Measurements from ENCODE around the gene MBNL1. TPM values are rescaled to one million over a fixed set of nuclear protein-coding genes. Genes with fewer than 3 reads are reported as not detected.

Gene MBNL1
- polyA plus RNA-seq, 3 donors, result 190 to 204 (median 191) TPM

GRCh38 chr3:152327203-152327602, 58.5 kb downstream of the MBNL1 start:
- no CpG with 5 or more reads among the region's 2 CpGs for WGBS (ENCODE audit: insufficient coverage)
- H3K27ac Mint-ChIP-seq, result peak overlapping the region in 6 of 7 donors; percentile 59 to 91 (median 72)

GRCh38 chr3:152328841-152329240, 60.1 kb downstream of the MBNL1 start:
- Histone ChIP-seq H3K79me2 (ENCODE audit: insufficient read depth, low read length) (peaks cover 100% of the 10 kb centered on the region), H3K9ac (ENCODE audit: insufficient read depth, low read length, poor library complexity, severe bottlenecking) (no peak overlapping the region), H3K4me2 (replicated peaks; ENCODE audit: extremely low read depth, low read length, poor library complexity, severe bottlenecking) (peak overlapping the region; percentile 50), H3K4me3 (replicated peaks in 1 of 3; ENCODE audit: low read depth in 2 of 3, low read length in 3 of 3) (peak overlapping the region in 2 of 3 experiments; percentile 3 to 45), H3K4me1 (ENCODE audit: control insufficient read depth in 1 of 2, insufficient read depth in 2 of 2, low read length in 2 of 2) (peaks cover 24 to 64% of the 10 kb centered on the region in 2 donors), H4K20me1 (ENCODE audit: insufficient read depth, low read length) (peaks cover 97% of the 10 kb centered on the region), H2AFZ (ENCODE audit: insufficient read depth, low read depth, low read length, poor library complexity, severe bottlenecking) (no peak overlapping the region), H3K27me3 (ENCODE audit: control insufficient read depth in 2 of 2, insufficient read depth in 2 of 2, low read length in 2 of 2) (no peaks in the 10 kb centered on the region), H3K27ac (ENCODE audit: low read depth in 1 of 2, low read length in 2 of 2) (peak overlapping the region in 1 of 2 donors; percentile 70), H3K9me3 (replicated peaks in 1 of 2; ENCODE audit: control insufficient read depth in 1 of 2, insufficient read depth in 1 of 2, low read length in 2 of 2) (no peaks in the 10 kb centered on the region), H3K36me3 (replicated peaks in 1 of 2; ENCODE audit: control insufficient read depth in 1 of 2, insufficient read depth in 2 of 2, low read length in 2 of 2) (peaks cover 3 to 23% of the 10 kb centered on the region in 2 donors)
- peak overlapping the region in 1 of 2 donors; percentile 10 for H3K4me3 Mint-ChIP-seq
- peaks cover 15 to 19% of the 10 kb centered on the region in 2 donors for H3K36me3 Mint-ChIP-seq
- TF ChIP-seq CTCF (IDR thresholded peaks at IDR 0.05), result no peak
- 13% methylated on average over 1 of the region's 3 CpGs for WGBS (ENCODE audit: insufficient coverage)
- peak overlapping the region; percentile 25 to 77 (median 71) for H3K27ac Mint-ChIP-seq
- no peaks in the 10 kb centered on the region for H3K27me3 Mint-ChIP-seq (ENCODE audit: low read depth in 3 of 3)
- intact Hi-C loops (cut with micrococcal nuclease), result no loop called here
- DNase-seq, result peak in 2 of 3 donors; percentile 65 to 72
- H3K4me1 Mint-ChIP-seq, result peaks cover 66% of the 10 kb centered on the region
- peaks cover 0 to 3% (median 0%) of the 10 kb centered on the region in 7 donors for H3K9me3 Mint-ChIP-seq

More at GRCh38 chr3:152327203-152327602, 58.5 kb downstream of the MBNL1 start:
- H2AFZ ChIP-seq (ENCODE audit: insufficient read depth, low read depth, low read length, poor library complexity, severe bottlenecking), result no peak overlapping the region
- no peak overlapping the region for H3K4me3 ChIP-seq (replicated peaks in 1 of 3; ENCODE audit: low read depth in 2 of 3, low read length in 3 of 3)
- H4K20me1 ChIP-seq (ENCODE audit: insufficient read depth, low read length), result peaks cover 97% of the 10 kb centered on the region
- H3K36me3 Mint-ChIP-seq, result peaks cover 11 to 15% of the 10 kb centered on the region in 2 donors
- peaks cover 38 to 69% of the 10 kb centered on the region in 2 donors for H3K4me1 ChIP-seq (ENCODE audit: control insufficient read depth in 1 of 2, insufficient read depth in 2 of 2, low read length in 2 of 2)
- no peak overlapping the region for H3K9ac ChIP-seq (ENCODE audit: insufficient read depth, low read length, poor library complexity, severe bottlenecking)
- TF ChIP-seq CTCF (IDR thresholded peaks at IDR 0.05), result no peak
- H3K9me3 Mint-ChIP-seq, result peaks cover 0 to 3% (median 0%) of the 10 kb centered on the region in 7 donors
- no peak overlapping the region for H3K4me2 ChIP-seq (replicated peaks; ENCODE audit: extremely low read depth, low read length, poor library complexity, severe bottlenecking)
- peaks cover 3 to 14% of the 10 kb centered on the region in 2 donors for H3K36me3 ChIP-seq (replicated peaks in 1 of 2; ENCODE audit: control insufficient read depth in 1 of 2, insufficient read depth in 2 of 2, low read length in 2 of 2)
- no peaks in the 10 kb centered on the region for H3K9me3 ChIP-seq (replicated peaks in 1 of 2; ENCODE audit: control insufficient read depth in 1 of 2, insufficient read depth in 1 of 2, low read length in 2 of 2)
- H3K27me3 ChIP-seq (ENCODE audit: control insufficient read depth in 2 of 2, insufficient read depth in 2 of 2, low read length in 2 of 2), result no peaks in the 10 kb centered on the region
- intact Hi-C loops (cut with micrococcal nuclease), result no loop called here
- peaks cover 64% of the 10 kb centered on the region for H3K4me1 Mint-ChIP-seq
- no peaks in the 10 kb centered on the region for H3K27me3 Mint-ChIP-seq (ENCODE audit: low read depth in 3 of 3)
- H3K79me2 ChIP-seq (ENCODE audit: insufficient read depth, low read length), result peaks cover 100% of the 10 kb centered on the region
- peak overlapping the region in 1 of 2 donors; percentile 65 for H3K27ac ChIP-seq (ENCODE audit: low read depth in 1 of 2, low read length in 2 of 2)
- no peak for DNase-seq
- no peak overlapping the region for H3K4me3 Mint-ChIP-seq
